Measurements from ENCODE around the gene SLC13A4. TPM values are rescaled to one million over a fixed set of nuclear protein-coding genes. Genes with fewer than 3 reads are reported as not detected.

SLC13A4 gene
- polyA plus RNA-seq, 1 donor from 2014 or later, result 1.4 TPM

GRCh38 chr7:135768064-135768463, 40.1 kb upstream of the SLC13A4 start:
- TF ChIP-seq MXI1 (conservative IDR thresholded peaks at IDR 0.05; ENCODE audit: poor library complexity, severe bottlenecking) (no peak), REST (IDR thresholded peaks at IDR 0.05; ENCODE audit: borderline replicate concordance) (no peak), POLR2AphosphoS5 (IDR thresholded peaks at IDR 0.05) (no peak), SMC3 (conservative IDR thresholded peaks at IDR 0.05; ENCODE audit: poor library complexity) (no peak), EZH2 (IDR thresholded peaks at IDR 0.05; ENCODE audit: borderline replicate concordance, insufficient read depth, low read length, poor library complexity, severe bottlenecking) (no peak), EP300 (conservative IDR thresholded peaks at IDR 0.05; ENCODE audit: poor library complexity, severe bottlenecking) (no peak), RAD21 (conservative IDR thresholded peaks at IDR 0.05) (no peak), TAF1 (IDR thresholded peaks at IDR 0.05; ENCODE audit: low read depth) (no peak), CTCF (IDR thresholded peaks at IDR 0.05; ENCODE audit: poor library complexity, severe bottlenecking) (no peak)
- H3K9me3 ChIP-seq (ENCODE audit: low read length), result no peaks in the 10 kb centered on the region
- H4K20me1 ChIP-seq (ENCODE audit: insufficient read depth), result no peaks in the 10 kb centered on the region
- H2AFZ ChIP-seq (ENCODE audit: low read depth, low read length), result no peak overlapping the region
- H3K9ac ChIP-seq (ENCODE audit: low read length), result no peak overlapping the region
- H3K9me2 ChIP-seq (ENCODE audit: insufficient read depth, low read length), result no peaks in the 10 kb centered on the region
- no peak overlapping the region for H3K4me2 ChIP-seq (ENCODE audit: low read length)
- H3K27ac ChIP-seq (ENCODE audit: low read length), result peak overlapping the region; percentile 60
- H3K36me3 ChIP-seq (ENCODE audit: insufficient read depth, low read length), result no peaks in the 10 kb centered on the region
- H3K4me3 ChIP-seq (ENCODE audit: low read length), result peak overlapping the region; percentile 38
- H3K79me2 ChIP-seq (replicated peaks; ENCODE audit: insufficient read depth, low read length), result no peaks in the 10 kb centered on the region
- no peaks in the 10 kb centered on the region for H3K27me3 ChIP-seq (ENCODE audit: insufficient read depth, low read depth, low read length)
- peaks cover 6% of the 10 kb centered on the region for H3F3A ChIP-seq (ENCODE audit: insufficient read depth, low read length, poor library complexity, severe bottlenecking)

GRCh38 chr7:135763261-135763660, 35.3 kb upstream of the SLC13A4 start:
- no peak for TF ChIP-seq REST (IDR thresholded peaks at IDR 0.05; ENCODE audit: borderline replicate concordance)
- TF ChIP-seq EP300 (conservative IDR thresholded peaks at IDR 0.05; ENCODE audit: poor library complexity, severe bottlenecking), result no peak
- TF ChIP-seq RAD21 (conservative IDR thresholded peaks at IDR 0.05), result no peak
- TF ChIP-seq CTCF (IDR thresholded peaks at IDR 0.05; ENCODE audit: poor library complexity, severe bottlenecking), result no peak
- Histone ChIP-seq H3F3A (ENCODE audit: insufficient read depth, low read length, poor library complexity, severe bottlenecking) (no peaks in the 10 kb centered on the region), H3K4me3 (ENCODE audit: low read length) (no peak overlapping the region), H3K9me2 (ENCODE audit: insufficient read depth, low read length) (no peaks in the 10 kb centered on the region), H4K20me1 (ENCODE audit: insufficient read depth) (no peaks in the 10 kb centered on the region), H3K27ac (ENCODE audit: low read length) (no peak overlapping the region), H3K79me2 (replicated peaks; ENCODE audit: insufficient read depth, low read length) (no peaks in the 10 kb centered on the region), H3K4me2 (ENCODE audit: low read length) (no peak overlapping the region), H3K9me3 (ENCODE audit: low read length) (no peaks in the 10 kb centered on the region), H2AFZ (ENCODE audit: low read depth, low read length) (no peak overlapping the region), H3K36me3 (ENCODE audit: insufficient read depth, low read length) (no peaks in the 10 kb centered on the region), H3K27me3 (ENCODE audit: insufficient read depth, low read depth, low read length) (no peaks in the 10 kb centered on the region), H3K9ac (ENCODE audit: low read length) (no peak overlapping the region)

All from neural cell (in vitro differentiated cells).